Common myeloid progenitor, CD34-positive (primary cell): ENCODE results near the gene GADD45G.

ENCODE experiments used
- CTCF ChIA-PET: fragments of 350-600 bp; sonication (Branson Sonifier 250); formaldehyde crosslinking; loops from one replicate; lab custom pipeline; 2021; ENCODE audit warnings: antibody characterized with exemption; lab: Charles Lee
- POLR2A ChIA-PET: fragments of 350-600 bp; sonication (Branson Sonifier 250); formaldehyde crosslinking; loops from one replicate; lab custom pipeline; 2021; ENCODE audit warnings: antibody characterized with exemption; lab: Charles Lee
- DNase-seq, 3 donors: peaks; one replicate each; pipeline versions ENCODE4 v3.0.0 to v3.0.0-alpha.2; 2013
- H3K27ac ChIP-seq, 2 experiments: 1 replicate in 1 of 2; 2 replicates in 1 of 2; pipeline ENCODE4 v1.7.0; 2013; ENCODE audit warnings: inconsistent platforms in 2 of 2, low read length in 2 of 2, mild to moderate bottlenecking in 2 of 2, low read depth in 1 of 2, moderate library complexity in 1 of 2; ENCODE audit not compliant: severe bottlenecking in 2 of 2, insufficient read depth in 1 of 2, poor library complexity in 1 of 2
- H3K27me3 ChIP-seq, 5 experiments: replicated peaks in 2 of 5; 1 replicate in 3 of 5; 2 replicates in 2 of 5; pipeline versions ENCODE4 v1.6.1 to v1.7.0; 2013; ENCODE audit warnings: low read length in 4 of 5, mild to moderate bottlenecking in 2 of 5, moderate library complexity in 2 of 5, inconsistent platforms in 1 of 5; ENCODE audit not compliant: insufficient read depth in 5 of 5, control insufficient read depth in 4 of 5
- H3K36me3 ChIP-seq, 4 experiments: 1 replicate in 2 of 4; 2 replicates in 2 of 4; pipeline versions ENCODE4 v1.6.1 to v1.7.0; 2013; ENCODE audit warnings: low read length in 3 of 4, control low read depth in 1 of 4, mild to moderate bottlenecking in 1 of 4; ENCODE audit not compliant: control insufficient read depth in 4 of 4, insufficient read depth in 4 of 4
- H3K4me1 ChIP-seq, 4 experiments: 1 replicate in 3 of 4; 2 replicates in 1 of 4; pipeline versions ENCODE4 v1.6.1 to v1.7.1; 2013; ENCODE audit warnings: low read length in 3 of 4, mild to moderate bottlenecking in 3 of 4, control low read depth in 1 of 4, inconsistent platforms in 1 of 4, moderate library complexity in 1 of 4; ENCODE audit not compliant: control insufficient read depth in 4 of 4, insufficient read depth in 4 of 4; ENCODE audit errors: control extremely low read depth in 1 of 4
- H3K4me3 ChIP-seq, 7 experiments: 1 replicate in 4 of 7; 2 replicates in 3 of 7; pipeline versions ENCODE4 v1.5.1 to v1.7.0; 2013; ENCODE audit warnings: mild to moderate bottlenecking in 7 of 7, low read length in 6 of 7, moderate library complexity in 6 of 7, inconsistent platforms in 2 of 7, low read depth in 2 of 7, control low read depth in 1 of 7; ENCODE audit not compliant: insufficient read depth in 4 of 7, control insufficient read depth in 1 of 7; ENCODE audit errors: extremely low read depth in 1 of 7
- H3K9me3 ChIP-seq, 5 experiments: 1 replicate in 4 of 5; 2 replicates in 1 of 5; pipeline versions ENCODE4 v1.6.1 to v1.7.1; 2013; ENCODE audit warnings: low read length in 4 of 5, mild to moderate bottlenecking in 2 of 5, inconsistent platforms in 1 of 5, low read depth in 1 of 5, moderate library complexity in 1 of 5; ENCODE audit not compliant: control insufficient read depth in 4 of 5, insufficient read depth in 2 of 5; ENCODE audit errors: control extremely low read depth in 1 of 5
- WGBS: methylation state at CpG from one replicate; pipeline ENCODE4 v1.1.5; 2013; ENCODE audit not compliant: insufficient coverage; 5-methylcytosine and 5-hydroxymethylcytosine counted together

The GADD45G gene

GRCh38 chr9:89563571-89564345 lies 41.1 kb upstream of the GADD45G start:
- H3K4me3 ChIP-seq, result no peak overlapping the region

DNA sequence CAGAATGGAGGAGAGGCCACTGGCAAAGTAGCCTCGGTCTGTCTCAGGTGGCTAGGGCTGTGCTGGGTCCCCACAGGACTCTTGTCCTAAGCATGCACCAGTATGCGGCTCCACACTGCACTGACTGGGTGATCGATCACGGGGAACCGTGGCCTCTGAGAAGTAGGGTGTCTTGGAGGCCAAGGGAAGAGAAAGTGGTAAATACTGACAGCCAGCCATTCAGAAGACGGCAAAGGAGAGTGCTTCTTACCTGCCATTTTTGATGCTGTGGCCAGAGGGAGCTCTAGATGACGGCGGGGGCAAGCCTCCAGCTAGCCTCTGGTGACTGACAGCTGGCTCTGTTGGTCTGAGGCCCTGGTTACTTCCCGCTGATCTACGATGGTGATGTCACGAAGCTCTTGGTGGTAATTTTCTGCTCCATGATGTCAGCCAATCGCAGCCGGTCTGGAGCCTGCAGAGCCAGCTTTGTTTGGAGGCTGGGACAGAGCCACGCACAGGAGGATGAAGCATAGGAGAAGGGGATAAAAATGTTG lies 40.4 kb upstream of the GADD45G start:
- DNase-seq, result peak; percentile 48 to 82 (median 60)
- Histone ChIP-seq H3K36me3 (no peaks in the 10 kb centered on the region), H3K27ac (no peak overlapping the region), H3K4me3 (no peak overlapping the region), H3K4me1 (peaks cover 0 to 2% (median 0%) of the 10 kb centered on the region in 4 experiments), H3K9me3 (no peaks in the 10 kb centered on the region), H3K27me3 (no peaks in the 10 kb centered on the region)
- POLR2A ChIA-PET, result interaction anchor here (1.0 kb wide), 1 partner anchor 65 kb away, joined by 3 read pairs; no protein-coding TSS in a partner anchor
- 64% methylated on average over 12 of the region's 14 CpGs for WGBS
- CTCF ChIA-PET, result interaction anchor here (1.0 to 1.6 kb wide), 4 partner anchors 8 to 141 kb away, joined by 3 to 5 read pairs (median 4); no protein-coding TSS in a partner anchor

More at GRCh38 chr9:89563571-89564345, 41.1 kb upstream of the GADD45G start:
- no peaks in the 10 kb centered on the region for H3K36me3 ChIP-seq
- ChIA-PET POLR2A (no interaction called here), CTCF (interaction anchor here (1.0 to 1.6 kb wide), 4 partner anchors 8 to 141 kb away, joined by 3 to 5 read pairs (median 3); no protein-coding TSS in a partner anchor)
- H3K27me3 ChIP-seq, result no peaks in the 10 kb centered on the region
- H3K4me1 ChIP-seq, result peaks cover 0 to 5% (median 3%) of the 10 kb centered on the region in 4 experiments
- WGBS, result 87% methylated on average over 9 of the region's 15 CpGs
- peaks cover 0 to 2% (median 0%) of the 10 kb centered on the region in 5 experiments for H3K9me3 ChIP-seq
- DNase-seq, result peak in 2 of 3 donors; percentile 20 to 57
- H3K27ac ChIP-seq, result no peak overlapping the region

GRCh38 chr9:89567649-89568048 lies 37.2 kb upstream of the GADD45G start:
- no peaks in the 10 kb centered on the region for H3K27me3 ChIP-seq
- CTCF ChIA-PET, result interaction anchor here (0.8 to 2.4 kb wide), 5 partner anchors 8 to 192 kb away, joined by 3 to 8 read pairs (median 5); no protein-coding TSS in a partner anchor
- POLR2A ChIA-PET, result no interaction called here
- no peaks in the 10 kb centered on the region for H3K36me3 ChIP-seq
- no peaks in the 10 kb centered on the region for H3K4me1 ChIP-seq
- H3K4me3 ChIP-seq, result no peak overlapping the region
- H3K9me3 ChIP-seq, result no peaks in the 10 kb centered on the region
- 100% methylated on average over 1 of the region's 2 CpGs for WGBS
- no peak for DNase-seq
- no peak overlapping the region for H3K27ac ChIP-seq

DNA sequence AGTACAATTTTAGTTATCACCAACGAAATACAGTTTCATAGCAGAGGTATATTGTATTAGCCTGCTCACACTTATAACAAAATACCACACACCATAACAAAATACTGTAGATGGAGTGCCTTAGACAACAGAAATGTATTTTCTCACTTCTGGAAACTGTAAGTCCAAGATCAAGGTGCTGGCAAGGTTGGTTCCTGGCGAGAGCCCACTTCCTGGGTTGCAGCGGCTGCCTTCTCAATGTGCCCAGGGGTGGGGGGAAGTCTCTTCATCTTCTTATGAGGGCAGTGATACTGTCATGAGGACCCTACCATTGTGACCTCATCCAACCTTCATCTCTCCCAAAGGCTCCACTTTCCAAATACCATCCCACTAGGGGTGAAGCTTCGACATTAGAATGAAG lies 30.5 kb upstream of the GADD45G start:
- Histone ChIP-seq H3K4me1 (peaks cover 0 to 6% (median under 1%) of the 10 kb centered on the region in 4 experiments), H3K4me3 (no peak overlapping the region), H3K27ac (no peak overlapping the region), H3K27me3 (no peaks in the 10 kb centered on the region), H3K9me3 (peaks cover 0 to 3% (median 0%) of the 10 kb centered on the region in 5 experiments), H3K36me3 (no peaks in the 10 kb centered on the region)
- no peak for DNase-seq
- 54% methylated on average over 2 of the region's 4 CpGs for WGBS
- CTCF ChIA-PET, result interaction anchor here (0.7 to 4.7 kb wide), 4 partner anchors 10 to 26 kb away, joined by 3 to 48 read pairs (median 5); no protein-coding TSS in a partner anchor
- POLR2A ChIA-PET, result no interaction called here

- Histone ChIP-seq H3K27me3 (no peaks in the 10 kb centered on the region), H3K36me3 (no peaks in the 10 kb centered on the region), H3K27ac (no peak overlapping the region), H3K9me3 (peaks cover 0 to 3% (median 0%) of the 10 kb centered on the region in 5 experiments), H3K4me3 (no peak overlapping the region), H3K4me1 (peaks cover 4 to 24% (median 17%) of the 10 kb centered on the region in 4 experiments)
- DNase-seq, result peak; percentile 63 to 74 (median 69)
- ChIA-PET POLR2A (no interaction called here), CTCF (interaction anchor here (0.6 to 4.7 kb wide), 14 partner anchors 8 to 526 kb away, joined by 3 to 48 read pairs (median 4); no protein-coding TSS in a partner anchor)
- 0% methylated on average over 1 of the region's 4 CpGs for WGBS
Observed at GRCh38 chr9:89576404-89576839, 28.4 kb upstream of the GADD45G start.

- H3K4me3 ChIP-seq, result no peak overlapping the region
- CTCF ChIA-PET, result interaction anchor here (1.1 to 4.7 kb wide), 6 partner anchors 9 to 525 kb away, joined by 3 to 48 read pairs (median 4); no protein-coding TSS in a partner anchor
- peaks cover 4 to 24% (median 17%) of the 10 kb centered on the region in 4 experiments for H3K4me1 ChIP-seq
- no peak for DNase-seq
- H3K27ac ChIP-seq, result no peak overlapping the region
- WGBS, result no CpG with 5 or more reads among the region's 3 CpGs
- POLR2A ChIA-PET, result no interaction called here
- no peaks in the 10 kb centered on the region for H3K27me3 ChIP-seq
- H3K36me3 ChIP-seq, result no peaks in the 10 kb centered on the region
- peaks cover 0 to 3% (median 0%) of the 10 kb centered on the region in 5 experiments for H3K9me3 ChIP-seq
Observed at GRCh38 chr9:89577363-89577762, 27.4 kb upstream of the GADD45G start.
